ENCODE results near the gene SLC2A9.

SLC2A9 gene

DNA sequence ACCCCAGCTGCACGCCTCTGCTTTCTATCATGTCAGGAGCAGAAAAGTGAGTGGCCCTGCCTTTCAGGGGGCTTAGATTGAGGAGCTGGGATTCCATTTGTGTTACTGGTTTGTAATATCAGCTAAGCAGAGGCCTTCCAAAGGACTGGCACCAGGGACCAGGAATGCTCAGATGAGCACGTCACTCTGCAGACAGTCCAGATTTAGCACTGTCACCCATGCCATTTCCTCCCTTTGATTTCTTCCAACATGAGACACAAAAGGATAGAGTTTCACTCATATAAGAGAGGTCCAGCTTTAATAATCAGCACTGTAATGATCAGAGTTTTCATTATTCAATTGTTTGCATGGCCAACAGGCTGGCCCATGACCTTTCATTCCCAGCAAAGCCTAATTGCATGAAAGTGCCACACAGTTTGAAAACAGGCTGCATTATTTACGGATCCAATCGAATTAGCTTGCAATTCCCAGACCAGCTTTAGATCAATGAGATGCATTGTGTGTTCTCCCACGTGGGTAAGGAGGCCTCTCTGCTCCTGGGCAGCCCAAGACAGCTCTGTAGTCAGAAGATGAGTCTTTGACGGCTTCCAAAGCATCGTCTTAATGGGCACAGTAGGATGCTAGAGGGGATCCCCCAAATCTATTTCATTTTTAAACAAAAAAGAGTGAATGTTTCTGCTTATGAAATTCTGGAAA lies 9.8 kb upstream of the SLC2A9 start:
- H3K4me3 ChIP-seq (ENCODE audit: low read depth, low read length) = no peak overlapping the region
- peaks cover 44% of the 10 kb centered on the region for H3K4me1 ChIP-seq (ENCODE audit: control insufficient read depth, insufficient read depth, low read length, unreplicated experiment)
- H3K27me3 ChIP-seq (ENCODE audit: insufficient read depth, low read length) = no peaks in the 10 kb centered on the region
- no peaks in the 10 kb centered on the region for H3K79me2 ChIP-seq (ENCODE audit: control insufficient read depth, insufficient read depth, low read length, unreplicated experiment)
- H2AFZ ChIP-seq (ENCODE audit: low read length, unreplicated experiment) = no peak overlapping the region
- no peak overlapping the region for H3K27ac ChIP-seq (ENCODE audit: low read depth, low read length)
- no peaks in the 10 kb centered on the region for H3K36me3 ChIP-seq (ENCODE audit: insufficient read depth, low read length)

DNA sequence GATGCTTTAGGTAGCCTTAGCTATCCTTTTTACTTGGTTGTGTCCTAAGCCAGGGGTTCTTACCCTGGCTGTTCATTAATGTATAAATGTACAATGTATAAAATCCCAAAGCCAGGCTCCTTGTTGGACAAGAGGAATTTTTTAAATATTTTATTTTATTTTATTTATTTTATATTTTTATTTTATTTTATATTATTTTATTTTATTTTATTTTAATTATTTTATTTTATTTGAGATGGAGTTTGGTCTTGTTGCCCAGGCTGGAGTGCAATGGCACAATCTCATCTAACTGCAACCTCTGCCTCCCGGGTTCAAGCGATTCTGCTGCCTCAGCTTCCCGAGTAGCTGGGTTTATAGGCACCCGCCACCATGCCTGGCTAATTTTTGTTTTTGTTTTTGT lies 8.1 kb upstream of the SLC2A9 start:
- peaks cover 42% of the 10 kb centered on the region for H3K4me1 ChIP-seq (ENCODE audit: control insufficient read depth, insufficient read depth, low read length, unreplicated experiment)
- H3K36me3 ChIP-seq (ENCODE audit: insufficient read depth, low read length) = no peaks in the 10 kb centered on the region
- H3K4me3 ChIP-seq (ENCODE audit: low read depth, low read length) = no peak overlapping the region
- no peaks in the 10 kb centered on the region for H3K79me2 ChIP-seq (ENCODE audit: control insufficient read depth, insufficient read depth, low read length, unreplicated experiment)
- no peak overlapping the region for H2AFZ ChIP-seq (ENCODE audit: low read length, unreplicated experiment)
- H3K27ac ChIP-seq (ENCODE audit: low read depth, low read length) = no peak overlapping the region
- no peaks in the 10 kb centered on the region for H3K27me3 ChIP-seq (ENCODE audit: insufficient read depth, low read length)

DNA sequence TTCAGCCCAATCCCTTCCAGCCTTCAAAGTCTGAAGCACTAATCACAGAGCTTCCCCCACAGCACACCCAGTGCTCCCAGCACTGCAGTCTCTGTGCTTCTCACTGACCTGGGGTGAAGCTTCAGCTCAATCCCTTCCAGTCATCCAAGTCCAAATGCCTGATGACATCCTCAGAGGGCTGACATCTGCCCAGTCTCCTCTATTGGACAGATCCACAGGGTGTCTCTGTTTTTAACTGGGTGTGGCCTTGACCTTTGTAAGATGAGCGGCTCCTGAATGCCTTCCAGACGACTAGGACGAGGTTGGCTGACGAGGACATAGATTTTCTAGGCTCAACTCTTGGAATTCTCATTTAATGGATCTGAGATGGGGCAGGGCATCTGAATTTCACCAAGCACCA lies 7.6 kb upstream of the SLC2A9 start:
- Histone ChIP-seq H3K27me3 (ENCODE audit: insufficient read depth, low read length) (no peaks in the 10 kb centered on the region), H3K36me3 (ENCODE audit: insufficient read depth, low read length) (no peaks in the 10 kb centered on the region), H3K4me1 (ENCODE audit: control insufficient read depth, insufficient read depth, low read length, unreplicated experiment) (peaks cover 38% of the 10 kb centered on the region), H3K79me2 (ENCODE audit: control insufficient read depth, insufficient read depth, low read length, unreplicated experiment) (no peaks in the 10 kb centered on the region), H3K27ac (ENCODE audit: low read depth, low read length) (no peak overlapping the region), H3K4me3 (ENCODE audit: low read depth, low read length) (no peak overlapping the region), H2AFZ (ENCODE audit: low read length, unreplicated experiment) (no peak overlapping the region)

GRCh38 chr4:10026485-10026884 lies 5.2 kb upstream of the SLC2A9 start:
- Histone ChIP-seq H3K4me1 (ENCODE audit: control insufficient read depth, insufficient read depth, low read length, unreplicated experiment) (peaks cover 15% of the 10 kb centered on the region), H3K4me3 (ENCODE audit: low read depth, low read length) (no peak overlapping the region), H2AFZ (ENCODE audit: low read length, unreplicated experiment) (no peak overlapping the region), H3K36me3 (ENCODE audit: insufficient read depth, low read length) (no peaks in the 10 kb centered on the region), H3K27me3 (ENCODE audit: insufficient read depth, low read length) (no peaks in the 10 kb centered on the region), H3K79me2 (ENCODE audit: control insufficient read depth, insufficient read depth, low read length, unreplicated experiment) (no peaks in the 10 kb centered on the region), H3K27ac (ENCODE audit: low read depth, low read length) (no peak overlapping the region)

DNA sequence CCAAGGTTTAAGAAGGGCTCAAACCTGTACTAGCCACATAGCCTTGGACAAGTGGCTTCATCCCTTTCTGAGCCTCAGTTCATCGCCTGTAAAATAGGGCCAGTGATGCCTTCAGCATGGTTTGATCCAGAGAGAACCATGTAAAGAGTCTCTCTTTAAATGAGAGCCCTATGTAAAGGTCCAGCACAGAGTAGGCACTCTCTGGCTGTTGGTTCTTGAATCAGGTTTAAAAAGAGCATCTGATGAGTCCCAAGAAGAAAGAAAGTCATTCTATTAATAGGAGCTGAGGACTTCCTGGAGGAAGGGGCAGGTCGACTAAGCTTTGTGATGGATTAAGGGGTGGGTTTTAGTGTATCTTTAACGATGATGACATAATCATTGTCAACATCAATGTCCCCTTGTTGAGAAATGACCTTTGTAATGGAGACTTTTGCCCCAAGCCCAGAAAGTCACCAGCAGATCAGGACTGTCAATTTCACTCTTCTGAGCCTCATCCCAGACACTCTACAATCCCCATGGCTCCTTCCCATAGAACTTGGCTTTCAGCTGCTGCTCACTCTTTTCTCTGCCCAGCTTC lies 4.0 kb upstream of the SLC2A9 start:
- H3K36me3 ChIP-seq (ENCODE audit: insufficient read depth, low read length) = no peaks in the 10 kb centered on the region
- H3K27me3 ChIP-seq (ENCODE audit: insufficient read depth, low read length) = no peaks in the 10 kb centered on the region
- H3K79me2 ChIP-seq (ENCODE audit: control insufficient read depth, insufficient read depth, low read length, unreplicated experiment) = no peaks in the 10 kb centered on the region
- no peak overlapping the region for H2AFZ ChIP-seq (ENCODE audit: low read length, unreplicated experiment)
- no peak overlapping the region for H3K27ac ChIP-seq (ENCODE audit: low read depth, low read length)
- peaks cover 17% of the 10 kb centered on the region for H3K4me1 ChIP-seq (ENCODE audit: control insufficient read depth, insufficient read depth, low read length, unreplicated experiment)
- H3K4me3 ChIP-seq (ENCODE audit: low read depth, low read length) = no peak overlapping the region

GRCh38 chr4:10024303-10024702 lies 3.0 kb upstream of the SLC2A9 start:
- Histone ChIP-seq H3K27ac (ENCODE audit: low read depth, low read length) (no peak overlapping the region), H3K79me2 (ENCODE audit: control insufficient read depth, insufficient read depth, low read length, unreplicated experiment) (no peaks in the 10 kb centered on the region), H3K27me3 (ENCODE audit: insufficient read depth, low read length) (no peaks in the 10 kb centered on the region), H3K36me3 (ENCODE audit: insufficient read depth, low read length) (no peaks in the 10 kb centered on the region), H2AFZ (ENCODE audit: low read length, unreplicated experiment) (no peak overlapping the region), H3K4me3 (ENCODE audit: low read depth, low read length) (no peak overlapping the region), H3K4me1 (ENCODE audit: control insufficient read depth, insufficient read depth, low read length, unreplicated experiment) (peaks cover 19% of the 10 kb centered on the region)

DNA sequence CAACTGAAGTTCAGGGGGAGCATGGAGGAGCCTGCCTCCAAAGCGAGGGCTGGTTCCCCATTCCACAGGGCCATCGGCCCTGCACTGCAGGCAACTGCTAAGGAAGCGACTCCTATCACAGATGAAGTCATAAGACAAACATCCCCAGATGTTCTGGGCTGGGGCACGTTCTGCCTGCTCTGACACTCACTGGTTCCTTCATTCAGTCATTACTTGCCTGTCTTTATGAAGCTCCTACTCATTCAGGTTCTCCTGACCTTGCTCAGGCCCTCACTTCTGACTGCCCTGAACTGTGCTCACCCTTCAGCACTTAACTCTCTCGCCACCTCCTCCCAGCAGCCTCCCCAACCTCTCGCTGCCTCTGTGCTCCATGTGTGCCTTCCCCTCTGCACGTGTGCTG lies 2.5 kb upstream of the SLC2A9 start:
- Histone ChIP-seq H2AFZ (ENCODE audit: low read length, unreplicated experiment) (no peak overlapping the region), H3K27me3 (ENCODE audit: insufficient read depth, low read length) (no peaks in the 10 kb centered on the region)

GRCh38 chr4:10023050-10023419 lies 1.7 kb upstream of the SLC2A9 start:
- no peak overlapping the region for H3K4me3 ChIP-seq (ENCODE audit: low read depth, low read length)
- no peak overlapping the region for H3K27ac ChIP-seq (ENCODE audit: low read depth, low read length)
- H3K79me2 ChIP-seq (ENCODE audit: control insufficient read depth, insufficient read depth, low read length, unreplicated experiment) = no peaks in the 10 kb centered on the region
- H2AFZ ChIP-seq (ENCODE audit: low read length, unreplicated experiment) = no peak overlapping the region
- H3K27me3 ChIP-seq (ENCODE audit: insufficient read depth, low read length) = no peaks in the 10 kb centered on the region
- H3K36me3 ChIP-seq (ENCODE audit: insufficient read depth, low read length) = no peaks in the 10 kb centered on the region
- H3K4me1 ChIP-seq (ENCODE audit: control insufficient read depth, insufficient read depth, low read length, unreplicated experiment) = peaks cover 12% of the 10 kb centered on the region

More for the DNA sequence above, 2.5 kb upstream of the SLC2A9 start:
- no peaks in the 10 kb centered on the region for H3K79me2 ChIP-seq (ENCODE audit: control insufficient read depth, insufficient read depth, low read length, unreplicated experiment)
- no peak overlapping the region for H3K27ac ChIP-seq (ENCODE audit: low read depth, low read length)
- H3K4me1 ChIP-seq (ENCODE audit: control insufficient read depth, insufficient read depth, low read length, unreplicated experiment) = peaks cover 16% of the 10 kb centered on the region
- H3K4me3 ChIP-seq (ENCODE audit: low read depth, low read length) = no peak overlapping the region
- H3K36me3 ChIP-seq (ENCODE audit: insufficient read depth, low read length) = no peaks in the 10 kb centered on the region

- no peak overlapping the region for H2AFZ ChIP-seq (ENCODE audit: low read length, unreplicated experiment)
- H3K36me3 ChIP-seq (ENCODE audit: insufficient read depth, low read length) = no peaks in the 10 kb centered on the region
- no peak overlapping the region for H3K27ac ChIP-seq (ENCODE audit: low read depth, low read length)
- no peaks in the 10 kb centered on the region for H3K27me3 ChIP-seq (ENCODE audit: insufficient read depth, low read length)
- H3K4me1 ChIP-seq (ENCODE audit: control insufficient read depth, insufficient read depth, low read length, unreplicated experiment) = peaks cover 12% of the 10 kb centered on the region
- H3K79me2 ChIP-seq (ENCODE audit: control insufficient read depth, insufficient read depth, low read length, unreplicated experiment) = no peaks in the 10 kb centered on the region
- H3K4me3 ChIP-seq (ENCODE audit: low read depth, low read length) = no peak overlapping the region
Measured at GRCh38 chr4:10022346-10023049, 1.2 kb upstream of the SLC2A9 start.

- Histone ChIP-seq H3K27me3 (ENCODE audit: insufficient read depth, low read length) (no peaks in the 10 kb centered on the region), H3K36me3 (ENCODE audit: insufficient read depth, low read length) (no peaks in the 10 kb centered on the region), H3K79me2 (ENCODE audit: control insufficient read depth, insufficient read depth, low read length, unreplicated experiment) (no peaks in the 10 kb centered on the region), H3K27ac (ENCODE audit: low read depth, low read length) (no peak overlapping the region), H3K4me3 (ENCODE audit: low read depth, low read length) (no peak overlapping the region), H2AFZ (ENCODE audit: low read length, unreplicated experiment) (no peak overlapping the region), H3K4me1 (ENCODE audit: control insufficient read depth, insufficient read depth, low read length, unreplicated experiment) (peaks cover 12% of the 10 kb centered on the region)
Measured at GRCh38 chr4:10021653-10022023, 341 bp upstream of the SLC2A9 start.

DNA sequence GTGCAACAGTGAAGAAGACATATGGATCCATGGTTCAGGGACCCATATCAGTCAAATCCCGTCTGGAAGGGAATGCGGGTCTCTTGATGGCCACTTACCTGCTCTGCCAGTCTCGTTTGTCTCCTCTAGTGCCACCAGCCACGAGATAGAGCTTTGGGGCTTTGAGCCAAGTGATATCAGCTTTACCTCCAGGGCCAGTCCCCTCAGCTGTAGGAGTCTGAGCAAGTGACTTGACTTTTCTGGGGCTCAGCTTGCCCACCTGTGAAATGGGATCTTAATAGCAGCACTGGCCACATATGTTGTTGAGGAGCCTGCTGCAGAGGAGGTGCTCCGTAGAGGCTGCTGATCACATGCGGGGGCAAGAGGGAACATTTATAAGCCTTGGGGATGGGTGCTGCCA lies 1.2 kb downstream of the SLC2A9 start:
- Histone ChIP-seq H3K27me3 (ENCODE audit: insufficient read depth, low read length) (no peaks in the 10 kb centered on the region), H2AFZ (ENCODE audit: low read length, unreplicated experiment) (no peak overlapping the region), H3K4me1 (ENCODE audit: control insufficient read depth, insufficient read depth, low read length, unreplicated experiment) (peaks cover 12% of the 10 kb centered on the region), H3K4me3 (ENCODE audit: low read depth, low read length) (no peak overlapping the region), H3K79me2 (ENCODE audit: control insufficient read depth, insufficient read depth, low read length, unreplicated experiment) (no peaks in the 10 kb centered on the region), H3K27ac (ENCODE audit: low read depth, low read length) (no peak overlapping the region), H3K36me3 (ENCODE audit: insufficient read depth, low read length) (no peaks in the 10 kb centered on the region)

All from ACC112 (cell line).